OCI-LY1 (cell line): Measurements from ENCODE around the gene SLC22A1.

Experiments
- CTCF ChIP-seq: fragments of 200-600 bp; sonication (generic), shearing (Covaris generic); IDR thresholded peaks from 2 replicates; pipeline ENCODE4 v1.5.1; 2017; ENCODE audit warnings: mild to moderate bottlenecking, antibody characterized with exemption, low read length, moderate library complexity, mixed read lengths
- EZH2 ChIP-seq: fragments of 200-600 bp; sonication (generic), shearing (Covaris generic); IDR thresholded peaks from 2 replicates; pipeline ENCODE4 v1.8.0; 2017; ENCODE audit warnings: borderline replicate concordance, mixed run types, mild to moderate bottlenecking, antibody characterized with exemption, low read length, moderate library complexity, mixed read lengths

- TF ChIP-seq CTCF: no peak
- no peak for TF ChIP-seq EZH2
Observed at GRCh38 chr6:160201061-160201460, 79.4 kb downstream of the SLC22A1 start.
